Testis (tissue), 2 donors: Measurements from ENCODE around the gene GPR17.

Experiments used
- CTCF ChIP-seq, 3 experiments: fragments of 450-650 bp in 2 of 3; fragments of 200-600 bp in 1 of 3; sonication (generic) in 1 of 3; IDR thresholded peaks; one replicate each; pipeline ENCODE4 v1.5.1; 2016 to 2019; ENCODE audit warnings: antibody characterized with exemption in 3 of 3, mild to moderate bottlenecking in 2 of 3, moderate library complexity in 1 of 3
- POLR2A ChIP-seq: fragments of 450-650 bp; IDR thresholded peaks from one replicate; pipeline ENCODE4 v1.6.1; 2017; ENCODE audit warnings: antibody characterized with exemption, mild to moderate bottlenecking, moderate library complexity

- TF ChIP-seq CTCF (IDR thresholded peaks at IDR 0.05) = no peak
- no peak for TF ChIP-seq POLR2A
These were observed 26.8 kb upstream of the GPR17 start for GRCh38 chr2:127619203-127619590.
